ENCODE data around the gene CKMT2.

DNA sequence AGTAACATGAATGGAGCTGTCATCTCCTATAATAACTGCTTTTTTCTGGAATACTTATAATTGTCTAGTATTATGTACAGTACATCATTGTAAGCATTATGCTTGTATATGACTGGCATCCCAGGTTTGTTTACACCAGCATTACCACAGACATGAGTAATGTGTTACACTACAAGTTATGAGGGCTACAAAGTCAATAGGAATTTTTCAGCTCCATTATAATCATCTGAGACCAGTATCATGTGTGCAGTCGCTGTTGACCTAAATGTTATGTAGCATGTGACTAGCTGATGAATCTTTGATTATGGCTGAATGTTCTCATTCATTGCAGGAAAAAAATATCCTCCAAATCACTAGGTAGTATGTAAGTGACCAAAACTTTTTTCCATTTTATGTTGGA, 70.4 kb downstream of the CKMT2 start:
- TF ChIP-seq, protein P1, sequence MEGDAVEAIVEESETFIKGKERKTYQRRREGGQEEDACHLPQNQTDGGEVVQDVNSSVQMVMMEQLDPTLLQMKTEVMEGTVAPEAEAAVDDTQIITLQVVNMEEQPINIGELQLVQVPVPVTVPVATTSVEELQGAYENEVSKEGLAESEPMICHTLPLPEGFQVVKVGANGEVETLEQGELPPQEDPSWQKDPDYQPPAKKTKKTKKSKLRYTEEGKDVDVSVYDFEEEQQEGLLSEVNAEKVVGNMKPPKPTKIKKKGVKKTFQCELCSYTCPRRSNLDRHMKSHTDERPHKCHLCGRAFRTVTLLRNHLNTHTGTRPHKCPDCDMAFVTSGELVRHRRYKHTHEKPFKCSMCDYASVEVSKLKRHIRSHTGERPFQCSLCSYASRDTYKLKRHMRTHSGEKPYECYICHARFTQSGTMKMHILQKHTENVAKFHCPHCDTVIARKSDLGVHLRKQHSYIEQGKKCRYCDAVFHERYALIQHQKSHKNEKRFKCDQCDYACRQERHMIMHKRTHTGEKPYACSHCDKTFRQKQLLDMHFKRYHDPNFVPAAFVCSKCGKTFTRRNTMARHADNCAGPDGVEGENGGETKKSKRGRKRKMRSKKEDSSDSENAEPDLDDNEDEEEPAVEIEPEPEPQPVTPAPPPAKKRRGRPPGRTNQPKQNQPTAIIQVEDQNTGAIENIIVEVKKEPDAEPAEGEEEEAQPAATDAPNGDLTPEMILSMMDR (IDR thresholded peaks at IDR 0.05): no peak
- TF ChIP-seq EP300 (IDR thresholded peaks at IDR 0.05) (no peak), POLR2A (IDR thresholded peaks at IDR 0.05) (no peak)

Data from ovary (tissue), 3 donors.